CD14-positive monocyte (primary cell): ENCODE measurements around the gene FZD7. TPM values are rescaled to one million over a fixed set of nuclear protein-coding genes. Genes with fewer than 3 reads are reported as not detected.

Experiments
- DNase-seq, 3 donors: peaks; one replicate each; pipeline ENCODE4 v3.0.0-alpha.2; 2011 to 2022
- H2AFZ ChIP-seq: 2 replicates; pipeline ENCODE4 v1.6.0; 2012; ENCODE audit warnings: mild to moderate bottlenecking, low read depth, low read length, inconsistent platforms; ENCODE audit not compliant: insufficient read depth, poor library complexity, severe bottlenecking
- H3K27ac ChIP-seq, 2 donors: 1 replicate in 1 of 2; 2 replicates in 1 of 2; pipeline ENCODE4 v1.5.1; 2012 to 2013; ENCODE audit warnings: low read length in 2 of 2, control low read depth in 1 of 2, inconsistent platforms in 1 of 2, low read depth in 1 of 2, mild to moderate bottlenecking in 1 of 2
- H3K27me3 ChIP-seq, 2 donors: one replicate each; pipeline versions ENCODE4 v1.6.0 to v1.6.1; 2011 to 2013; ENCODE audit warnings: low read length in 2 of 2; ENCODE audit not compliant: control insufficient read depth in 2 of 2, insufficient read depth in 2 of 2
- H3K36me3 ChIP-seq, 2 donors: replicated peaks in 1 of 2; 1 replicate in 1 of 2; 2 replicates in 1 of 2; pipeline versions ENCODE4 v1.5.1 to v1.6.1; 2012 to 2013; ENCODE audit warnings: low read length in 2 of 2, control low read depth in 1 of 2, inconsistent platforms in 1 of 2, mild to moderate bottlenecking in 1 of 2; ENCODE audit not compliant: insufficient read depth in 2 of 2, control insufficient read depth in 1 of 2
- H3K4me1 ChIP-seq, 2 donors: 1 replicate in 1 of 2; 2 replicates in 1 of 2; pipeline versions ENCODE4 v1.5.1 to v1.6.1; 2012 to 2013; ENCODE audit warnings: low read length in 2 of 2, control low read depth in 1 of 2, inconsistent platforms in 1 of 2, mild to moderate bottlenecking in 1 of 2, moderate library complexity in 1 of 2; ENCODE audit not compliant: insufficient read depth in 2 of 2, control insufficient read depth in 1 of 2
- H3K4me2 ChIP-seq: replicated peaks from 2 replicates; pipeline ENCODE3; 2012; ENCODE audit warnings: low read length, moderate library complexity, mild to moderate bottlenecking; ENCODE audit not compliant: poor library complexity, severe bottlenecking; ENCODE audit errors: extremely low read depth
- H3K4me3 ChIP-seq, 3 experiments: fragments of 200-600 bp in 1 of 3; sonication (generic) in 1 of 3; replicated peaks in 1 of 3; 1 replicate in 2 of 3; 2 replicates in 1 of 3; pipeline ENCODE4 v1.5.1; 2011 to 2013; ENCODE audit warnings: low read length in 3 of 3, mild to moderate bottlenecking in 3 of 3, control low read depth in 2 of 3, low read depth in 2 of 3, inconsistent platforms in 1 of 3, moderate library complexity in 1 of 3
- H3K79me2 ChIP-seq: 2 replicates; pipeline ENCODE4 v1.6.0; 2012; ENCODE audit warnings: mild to moderate bottlenecking, control low read depth, inconsistent platforms, low read length, moderate library complexity; ENCODE audit not compliant: insufficient read depth
- H3K9ac ChIP-seq: 2 replicates; pipeline ENCODE4 v1.6.0; 2017; ENCODE audit warnings: low read length, mild to moderate bottlenecking; ENCODE audit not compliant: insufficient read depth, poor library complexity, severe bottlenecking
- H3K9me3 ChIP-seq, 2 donors: replicated peaks in 1 of 2; 1 replicate in 1 of 2; 2 replicates in 1 of 2; pipeline versions ENCODE4 v1.5.1 to v1.6.1; 2012 to 2013; ENCODE audit warnings: low read length in 2 of 2, control low read depth in 1 of 2; ENCODE audit not compliant: control insufficient read depth in 1 of 2, insufficient read depth in 1 of 2
- H4K20me1 ChIP-seq: 2 replicates; pipeline ENCODE4 v1.6.0; 2012; ENCODE audit warnings: mild to moderate bottlenecking, low read length, control low read depth, moderate library complexity; ENCODE audit not compliant: insufficient read depth
- H3K27ac Mint-ChIP-seq, 7 donors: one replicate each; pipeline ENCODE4 v1.8.0; 2020; ENCODE audit warnings: mild to moderate bottlenecking in 7 of 7, mixed read lengths in 7 of 7, moderate library complexity in 6 of 7, inconsistent platforms in 2 of 7
- H3K27me3 Mint-ChIP-seq, 3 donors: one replicate each; pipeline ENCODE4 v1.8.0; 2021 to 2022; ENCODE audit warnings: low read depth in 3 of 3, mild to moderate bottlenecking in 3 of 3, mixed read lengths in 3 of 3, moderate library complexity in 3 of 3, inconsistent platforms in 1 of 3
- H3K36me3 Mint-ChIP-seq, 2 donors: one replicate each; pipeline ENCODE4 v1.8.0; 2020; ENCODE audit warnings: mixed read lengths in 2 of 2, inconsistent platforms in 1 of 2, mild to moderate bottlenecking in 1 of 2
- H3K4me1 Mint-ChIP-seq: one replicate; pipeline ENCODE4 v1.8.0; 2020; ENCODE audit warnings: mild to moderate bottlenecking, mixed read lengths
- H3K4me3 Mint-ChIP-seq, 2 donors: one replicate each; pipeline ENCODE4 v1.8.0; 2020; ENCODE audit warnings: mild to moderate bottlenecking in 2 of 2, mixed read lengths in 2 of 2, moderate library complexity in 1 of 2
- H3K9me3 Mint-ChIP-seq, 7 donors: one replicate each; pipeline ENCODE4 v1.8.0; 2020 to 2022; ENCODE audit warnings: mixed read lengths in 7 of 7, mild to moderate bottlenecking in 6 of 7, moderate library complexity in 6 of 7, inconsistent platforms in 2 of 7
- CTCF ChIP-seq: fragments of 200-600 bp; IDR thresholded peaks from one replicate; pipeline ENCODE4 v1.8.0; 2022; ENCODE audit warnings: antibody characterized with exemption, mild to moderate bottlenecking
- WGBS: methylation state at CpG from one replicate; pipeline ENCODE4 v1.1.5; 2013; ENCODE audit warnings: missing lambda C conversion rate; ENCODE audit not compliant: insufficient coverage; 5-methylcytosine and 5-hydroxymethylcytosine counted together
- intact Hi-C, 2 donors: fragments of 100-400 bp; cut with micrococcal nuclease; formaldehyde crosslinking; loops; one replicate each; pipeline versions ENCODE4 v1.15.0 to v1.15.1; 2023
- polyA plus RNA-seq, 3 donors: library from polyadenylated mRNA; depleted of rRNA in 1 of 3; unstranded in 2 of 3; stranded (reverse) in 1 of 3; fragments of 300-500 nt in 2 of 3; fragments of >200 nt in 1 of 3; fragmentation: Illumina TruSeq in 2 of 3; gene quantifications; 1 replicate in 2 of 3; 2 replicates in 1 of 3; pipeline ENCODE4 v1.2.3, GENCODE V29; 2012 to 2021

The FZD7 gene
- polyA plus RNA-seq, 3 donors = 0.05 to 0.28 TPM; not detected in 1

- Mint-ChIP-seq H3K9me3 (no peaks in the 10 kb centered on the region), H3K4me1 (peaks cover 6% of the 10 kb centered on the region), H3K27ac (no peak overlapping the region), H3K4me3 (no peak overlapping the region), H3K36me3 (no peaks in the 10 kb centered on the region), H3K27me3 (peaks cover 3 to 9% (median 4%) of the 10 kb centered on the region in 3 donors)
- H3K27ac ChIP-seq = no peak overlapping the region
- no peaks in the 10 kb centered on the region for H3K9me3 ChIP-seq
- H3K4me3 ChIP-seq = no peak overlapping the region
- no peaks in the 10 kb centered on the region for H3K27me3 ChIP-seq
- H3K4me1 ChIP-seq = no peaks in the 10 kb centered on the region
- intact Hi-C loops = no loop called here
- H3K4me2 ChIP-seq = no peak overlapping the region
- DNase-seq = no peak
- H3K9ac ChIP-seq = no peak overlapping the region
- H2AFZ ChIP-seq = no peak overlapping the region
- no peaks in the 10 kb centered on the region for H4K20me1 ChIP-seq
- no CpG with 5 or more reads among the region's 2 CpGs for WGBS
- no peaks in the 10 kb centered on the region for H3K36me3 ChIP-seq
- H3K79me2 ChIP-seq = no peaks in the 10 kb centered on the region
- no peak for TF ChIP-seq CTCF
Measured at GRCh38 chr2:201990069-201990468, 43.6 kb upstream of the FZD7 start.

- H3K27me3 ChIP-seq = no peaks in the 10 kb centered on the region
- peaks cover 0 to 1% (median 1%) of the 10 kb centered on the region in 3 donors for H3K27me3 Mint-ChIP-seq
- H3K27ac Mint-ChIP-seq = no peak overlapping the region
- H3K27ac ChIP-seq = no peak overlapping the region
- no peak overlapping the region for H3K9ac ChIP-seq
- H3K9me3 ChIP-seq = no peaks in the 10 kb centered on the region
- H2AFZ ChIP-seq = no peak overlapping the region
- WGBS = 80% methylated on average over 1 of the region's 4 CpGs
- no peak overlapping the region for H3K4me3 ChIP-seq
- intact Hi-C loops = no loop called here
- no peaks in the 10 kb centered on the region for H3K9me3 Mint-ChIP-seq
- no peaks in the 10 kb centered on the region for H3K36me3 ChIP-seq
- no peak for TF ChIP-seq CTCF
- H3K36me3 Mint-ChIP-seq = no peaks in the 10 kb centered on the region
- peaks cover 4% of the 10 kb centered on the region for H3K4me1 Mint-ChIP-seq
- no peaks in the 10 kb centered on the region for H3K79me2 ChIP-seq
- no peak for DNase-seq
- no peak overlapping the region for H3K4me2 ChIP-seq
- no peak overlapping the region for H3K4me3 Mint-ChIP-seq
- no peaks in the 10 kb centered on the region for H3K4me1 ChIP-seq
- H4K20me1 ChIP-seq = no peaks in the 10 kb centered on the region
Measured at GRCh38 chr2:201992960-201993359, 40.7 kb upstream of the FZD7 start.
